ENCODE measurements around the gene CDCA4.
"Not testable (repeated sequence)": the region's sequence is repeated elsewhere in the genome, so short reads cannot be mapped to it uniquely, and the experiment has no call there.

Gene CDCA4

DNA sequence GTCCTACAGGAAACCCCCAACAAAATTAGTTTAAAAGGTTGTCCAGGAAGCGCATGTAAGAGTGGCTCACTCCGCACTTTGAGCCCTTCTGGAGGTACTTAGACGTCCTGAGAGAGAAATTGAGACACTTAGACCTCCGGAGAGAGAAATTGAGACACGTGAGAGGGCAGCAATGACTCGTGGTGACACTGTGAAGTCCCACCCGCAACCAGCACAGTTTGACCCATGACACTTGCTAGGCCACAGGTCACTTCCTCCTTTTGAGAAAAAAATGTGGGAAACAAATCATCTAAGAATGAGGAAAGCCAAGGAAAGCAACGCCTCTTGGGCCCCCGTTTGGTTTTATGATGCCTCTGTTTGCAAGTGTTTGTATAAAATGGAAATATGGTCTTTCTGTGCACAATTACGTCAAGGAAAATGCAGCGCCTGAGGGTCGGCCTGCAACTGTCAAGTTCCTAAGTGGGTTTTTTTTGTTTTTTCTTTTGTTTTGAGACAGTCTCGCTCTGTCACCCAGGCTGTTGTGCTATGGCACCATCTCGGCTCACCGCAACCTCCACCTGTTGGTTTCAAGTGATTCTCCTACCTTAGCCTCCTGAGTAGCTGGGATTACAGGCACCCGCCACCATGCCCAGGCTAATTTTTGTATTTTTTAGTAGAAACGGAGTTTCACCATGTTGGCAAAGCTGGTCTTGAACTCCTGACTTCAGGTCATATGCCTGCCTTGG lies 13.6 kb upstream of the CDCA4 start:
- H3K27me3 ChIP-seq (ENCODE audit: control insufficient read depth, low read length) = no peaks in the 10 kb centered on the region
- no peak overlapping the region for H3K4me3 ChIP-seq (ENCODE audit: low read length)
- H3K4me2 ChIP-seq (ENCODE audit: low read length) = peak overlapping the region; percentile 64; the same call in 1 of the 2 replicates
- H3F3A ChIP-seq (ENCODE audit: control insufficient read depth, insufficient read depth) = 0 out of 2 replicates have a peak, but pooled peaks cover 2% of the 10 kb centered on the region
- no peaks in the 10 kb centered on the region for H3K36me3 ChIP-seq (ENCODE audit: control insufficient read depth, low read length)
- H3K27ac ChIP-seq (ENCODE audit: low read depth, low read length) = no peak overlapping the region
- H3K79me2 ChIP-seq (ENCODE audit: control insufficient read depth, low read length) = peaks cover 4% of the 10 kb centered on the region; the same call in 1 of the 2 replicates
- TF ChIP-seq, protein P1, sequence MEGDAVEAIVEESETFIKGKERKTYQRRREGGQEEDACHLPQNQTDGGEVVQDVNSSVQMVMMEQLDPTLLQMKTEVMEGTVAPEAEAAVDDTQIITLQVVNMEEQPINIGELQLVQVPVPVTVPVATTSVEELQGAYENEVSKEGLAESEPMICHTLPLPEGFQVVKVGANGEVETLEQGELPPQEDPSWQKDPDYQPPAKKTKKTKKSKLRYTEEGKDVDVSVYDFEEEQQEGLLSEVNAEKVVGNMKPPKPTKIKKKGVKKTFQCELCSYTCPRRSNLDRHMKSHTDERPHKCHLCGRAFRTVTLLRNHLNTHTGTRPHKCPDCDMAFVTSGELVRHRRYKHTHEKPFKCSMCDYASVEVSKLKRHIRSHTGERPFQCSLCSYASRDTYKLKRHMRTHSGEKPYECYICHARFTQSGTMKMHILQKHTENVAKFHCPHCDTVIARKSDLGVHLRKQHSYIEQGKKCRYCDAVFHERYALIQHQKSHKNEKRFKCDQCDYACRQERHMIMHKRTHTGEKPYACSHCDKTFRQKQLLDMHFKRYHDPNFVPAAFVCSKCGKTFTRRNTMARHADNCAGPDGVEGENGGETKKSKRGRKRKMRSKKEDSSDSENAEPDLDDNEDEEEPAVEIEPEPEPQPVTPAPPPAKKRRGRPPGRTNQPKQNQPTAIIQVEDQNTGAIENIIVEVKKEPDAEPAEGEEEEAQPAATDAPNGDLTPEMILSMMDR (IDR thresholded peaks at IDR 0.05; ENCODE audit: low read depth, low read length, poor library complexity, severe bottlenecking) = no peak
- no peak for TF ChIP-seq EZH2phosphoT487 (IDR thresholded peaks at IDR 0.05; ENCODE audit: borderline replicate concordance, low read length)
- H3K4me1 ChIP-seq (ENCODE audit: control insufficient read depth, low read length) = peaks cover 10% of the 10 kb centered on the region; the same call in 1 of the 2 replicates
- no peaks in the 10 kb centered on the region for H4K20me1 ChIP-seq (ENCODE audit: control insufficient read depth, insufficient read depth, low read depth, low read length)
- H3K9me2 ChIP-seq (replicated peaks; ENCODE audit: control insufficient read depth, low read length) = no peaks in the 10 kb centered on the region
- no peaks in the 10 kb centered on the region for H3K9me3 ChIP-seq (ENCODE audit: control insufficient read depth, insufficient read depth, low read length)

DNA sequence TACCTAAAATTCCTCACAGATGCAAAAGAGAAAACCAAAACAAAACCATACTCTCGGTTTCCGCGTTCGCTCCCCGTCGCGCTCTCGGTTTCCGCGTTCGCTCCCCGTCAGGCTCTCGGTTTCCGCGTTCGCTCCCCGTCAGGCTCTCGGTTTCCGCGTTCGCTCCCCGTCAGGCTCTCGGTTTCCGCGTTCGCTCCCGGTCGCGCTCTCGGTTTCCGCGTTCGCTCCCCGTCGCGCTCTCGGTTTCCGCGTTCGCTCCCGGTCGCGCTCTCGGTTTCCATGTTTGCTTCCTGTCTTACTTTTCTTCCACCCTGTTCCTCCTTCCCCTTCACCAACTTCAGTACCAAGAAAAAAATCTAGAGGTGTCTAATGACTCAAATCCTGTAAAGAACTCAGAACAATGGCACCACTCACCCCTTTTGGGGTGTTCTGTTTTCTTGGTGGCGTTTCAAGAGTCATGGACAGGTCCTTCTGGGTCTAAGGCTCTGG lies 12.6 kb upstream of the CDCA4 start:
- not testable (repeated sequence) for H3K79me2 ChIP-seq (ENCODE audit: control insufficient read depth, low read length); H3K36me3 ChIP-seq (ENCODE audit: control insufficient read depth, low read length); H3K4me1 ChIP-seq (ENCODE audit: control insufficient read depth, low read length); H3K9me3 ChIP-seq (ENCODE audit: control insufficient read depth, insufficient read depth, low read length); H4K20me1 ChIP-seq (ENCODE audit: control insufficient read depth, insufficient read depth, low read depth, low read length); H3F3A ChIP-seq (ENCODE audit: control insufficient read depth, insufficient read depth); H3K27me3 ChIP-seq (ENCODE audit: control insufficient read depth, low read length); H3K9me2 ChIP-seq (replicated peaks; ENCODE audit: control insufficient read depth, low read length); H3K27ac ChIP-seq (ENCODE audit: low read depth, low read length)
- peak overlapping the region; percentile 64 for H3K4me2 ChIP-seq (ENCODE audit: low read length)
- H3K4me3 ChIP-seq (ENCODE audit: low read length) = peak overlapping the region; percentile 69

DNA sequence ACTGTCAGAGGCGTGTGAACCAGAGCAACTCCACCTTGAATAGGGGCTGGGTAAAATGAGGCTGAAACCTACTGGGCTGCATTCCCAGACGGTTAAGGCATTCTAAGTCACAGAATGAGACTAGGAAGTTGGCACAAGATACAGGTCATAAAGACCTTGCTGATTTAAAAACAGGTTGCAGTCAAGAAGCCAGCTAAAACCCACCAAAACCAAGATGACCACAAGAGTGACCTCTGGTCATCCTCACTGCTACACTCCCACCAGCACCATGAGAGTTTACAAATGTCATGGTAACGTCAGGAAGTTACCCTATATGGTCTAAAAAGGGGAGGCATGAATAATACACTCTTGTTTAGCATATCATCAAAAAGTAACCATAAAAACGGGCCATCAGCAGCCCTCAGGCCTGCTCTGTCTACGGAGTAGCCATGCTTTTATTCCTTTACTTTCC lies 11.6 kb upstream of the CDCA4 start:
- Histone ChIP-seq H3K4me1 (ENCODE audit: control insufficient read depth, low read length) (peaks cover 12% of the 10 kb centered on the region), H3K4me2 (ENCODE audit: low read length) (peak overlapping the region; percentile 64), H3K4me3 (ENCODE audit: low read length) (peak overlapping the region; percentile 69)

DNA sequence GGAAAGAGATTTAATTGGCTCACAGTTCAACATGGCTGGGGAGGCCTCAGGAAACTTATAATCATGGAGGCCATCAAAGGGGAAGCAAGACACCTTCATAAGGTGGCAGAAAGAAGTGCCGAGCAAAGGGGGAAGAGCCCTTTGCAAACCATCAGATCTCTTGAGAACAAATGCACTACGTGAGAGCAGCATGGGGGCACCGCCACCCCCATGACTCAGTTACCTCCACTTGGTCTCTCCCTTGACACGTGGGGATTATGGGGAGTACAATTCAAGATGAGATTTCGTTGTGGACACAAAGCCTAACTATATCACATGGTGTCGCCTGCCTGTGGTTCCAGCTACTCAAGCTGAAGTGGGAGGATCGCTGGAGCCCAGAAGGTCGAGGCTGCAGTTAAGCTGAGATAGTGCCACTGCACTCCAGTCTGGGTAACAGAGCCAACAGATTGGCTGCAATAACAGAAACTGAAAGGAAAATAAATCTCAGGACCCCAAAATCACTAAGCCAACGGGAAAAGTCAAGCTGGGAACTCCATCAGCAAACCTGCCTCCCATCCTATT lies 10.0 kb upstream of the CDCA4 start:
- Histone ChIP-seq H3K4me1 (ENCODE audit: control insufficient read depth, low read length) (peaks cover 28% of the 10 kb centered on the region), H3K4me3 (ENCODE audit: low read length) (no peak overlapping the region), H3K27ac (ENCODE audit: low read depth, low read length) (no peak overlapping the region), H3K4me2 (ENCODE audit: low read length) (no peak overlapping the region), H3K27me3 (ENCODE audit: control insufficient read depth, low read length) (no peaks in the 10 kb centered on the region), H4K20me1 (ENCODE audit: control insufficient read depth, insufficient read depth, low read depth, low read length) (no peaks in the 10 kb centered on the region), H3K79me2 (ENCODE audit: control insufficient read depth, low read length) (peaks cover 4% of the 10 kb centered on the region), H3K36me3 (ENCODE audit: control insufficient read depth, low read length) (no peaks in the 10 kb centered on the region), H3K9me2 (replicated peaks; ENCODE audit: control insufficient read depth, low read length) (no peaks in the 10 kb centered on the region), H3K9me3 (ENCODE audit: control insufficient read depth, insufficient read depth, low read length) (peaks cover 3% of the 10 kb centered on the region; the same call in 1 of the 2 replicates), H3F3A (ENCODE audit: control insufficient read depth, insufficient read depth) (peaks cover 5% of the 10 kb centered on the region)
- no peak for TF ChIP-seq EZH2phosphoT487 (IDR thresholded peaks at IDR 0.05; ENCODE audit: borderline replicate concordance, low read length)
- TF ChIP-seq, protein P1 (IDR thresholded peaks at IDR 0.05; ENCODE audit: low read depth, low read length, poor library complexity, severe bottlenecking) = no peak

More for the DNA sequence above, 11.6 kb upstream of the CDCA4 start:
- H3K79me2 ChIP-seq (ENCODE audit: control insufficient read depth, low read length); H3K36me3 ChIP-seq (ENCODE audit: control insufficient read depth, low read length); H3K27ac ChIP-seq (ENCODE audit: low read depth, low read length); H3K27me3 ChIP-seq (ENCODE audit: control insufficient read depth, low read length); H3K9me3 ChIP-seq (ENCODE audit: control insufficient read depth, insufficient read depth, low read length); H3K9me2 ChIP-seq (replicated peaks; ENCODE audit: control insufficient read depth, low read length); H4K20me1 ChIP-seq (ENCODE audit: control insufficient read depth, insufficient read depth, low read depth, low read length); H3F3A ChIP-seq (ENCODE audit: control insufficient read depth, insufficient read depth): not testable (repeated sequence)
